ENCODE measurements around the gene RBMS1. TPM values are rescaled to one million over a fixed set of nuclear protein-coding genes. Genes with fewer than 3 reads are reported as not detected.

Gene RBMS1
- total RNA-seq, 1 donor from 2014 or later = 28.4 TPM

- Mint-ChIP-seq H3K4me1 (peaks cover 7% of the 10 kb centered on the region), H3K27ac (ENCODE audit: unreplicated experiment) (no peak overlapping the region), H3K27me3 (ENCODE audit: low read depth) (no peaks in the 10 kb centered on the region), H3K4me3 (no peak overlapping the region), H3K36me3 (ENCODE audit: low read depth) (no peaks in the 10 kb centered on the region), H3K9me3 (no peaks in the 10 kb centered on the region)
- DNase-seq (ENCODE audit: low read depth, low spot score) = no peak
- TF ChIP-seq CTCF (conservative IDR thresholded peaks at IDR 0.05) = no peak
Measured at GRCh38 chr2:160486341-160486740, 7.3 kb downstream of the RBMS1 start.

- TF ChIP-seq CTCF (conservative IDR thresholded peaks at IDR 0.05) = no peak
- H3K36me3 Mint-ChIP-seq (ENCODE audit: low read depth) = no peaks in the 10 kb centered on the region
- no peaks in the 10 kb centered on the region for H3K4me1 Mint-ChIP-seq
- H3K9me3 Mint-ChIP-seq = no peaks in the 10 kb centered on the region
- H3K4me3 Mint-ChIP-seq = no peak overlapping the region
- no peak for DNase-seq (ENCODE audit: low read depth, low spot score)
- H3K27ac Mint-ChIP-seq (ENCODE audit: unreplicated experiment) = no peak overlapping the region
- H3K27me3 Mint-ChIP-seq (ENCODE audit: low read depth) = no peaks in the 10 kb centered on the region
Measured at GRCh38 chr2:160484859-160485520, 8.6 kb downstream of the RBMS1 start.

DNA sequence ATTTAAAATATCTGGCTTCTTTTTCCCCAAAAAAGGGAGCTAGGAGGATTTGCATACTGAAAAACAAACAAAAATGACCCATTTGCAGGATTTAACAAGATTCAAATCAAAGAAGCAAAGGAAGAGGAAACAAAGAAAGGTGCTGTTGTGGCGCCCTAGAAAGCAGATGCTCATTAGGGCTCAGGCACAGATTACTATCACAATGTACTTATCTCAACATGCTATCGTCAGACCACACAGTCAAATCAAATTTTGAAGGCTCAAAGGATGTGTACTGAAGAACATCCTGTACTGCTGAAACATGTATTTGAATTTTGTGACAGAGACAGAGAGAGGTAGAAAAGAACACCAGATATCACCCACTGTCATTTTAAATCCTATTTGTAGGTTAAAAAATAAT is 10.9 kb downstream of the RBMS1 start:
- TF ChIP-seq CTCF (conservative IDR thresholded peaks at IDR 0.05) = no peak
- no peaks in the 10 kb centered on the region for H3K27me3 Mint-ChIP-seq (ENCODE audit: low read depth)
- peaks cover 8% of the 10 kb centered on the region for H3K4me1 Mint-ChIP-seq
- no peak overlapping the region for H3K4me3 Mint-ChIP-seq
- no peak for DNase-seq (ENCODE audit: low read depth, low spot score)
- H3K36me3 Mint-ChIP-seq (ENCODE audit: low read depth) = no peaks in the 10 kb centered on the region
- H3K27ac Mint-ChIP-seq (ENCODE audit: unreplicated experiment) = no peak overlapping the region
- no peaks in the 10 kb centered on the region for H3K9me3 Mint-ChIP-seq

- TF ChIP-seq CTCF (conservative IDR thresholded peaks at IDR 0.05) = no peak
- no peak overlapping the region for H3K4me3 Mint-ChIP-seq
- H3K27ac Mint-ChIP-seq (ENCODE audit: unreplicated experiment) = no peak overlapping the region
- H3K9me3 Mint-ChIP-seq = peaks cover 3% of the 10 kb centered on the region
- H3K36me3 Mint-ChIP-seq (ENCODE audit: low read depth) = no peaks in the 10 kb centered on the region
- H3K4me1 Mint-ChIP-seq = peaks cover 8% of the 10 kb centered on the region
- no peak for DNase-seq (ENCODE audit: low read depth, low spot score)
- H3K27me3 Mint-ChIP-seq (ENCODE audit: low read depth) = no peaks in the 10 kb centered on the region
Measured at GRCh38 chr2:160479269-160479668, 14.3 kb downstream of the RBMS1 start.

DNA sequence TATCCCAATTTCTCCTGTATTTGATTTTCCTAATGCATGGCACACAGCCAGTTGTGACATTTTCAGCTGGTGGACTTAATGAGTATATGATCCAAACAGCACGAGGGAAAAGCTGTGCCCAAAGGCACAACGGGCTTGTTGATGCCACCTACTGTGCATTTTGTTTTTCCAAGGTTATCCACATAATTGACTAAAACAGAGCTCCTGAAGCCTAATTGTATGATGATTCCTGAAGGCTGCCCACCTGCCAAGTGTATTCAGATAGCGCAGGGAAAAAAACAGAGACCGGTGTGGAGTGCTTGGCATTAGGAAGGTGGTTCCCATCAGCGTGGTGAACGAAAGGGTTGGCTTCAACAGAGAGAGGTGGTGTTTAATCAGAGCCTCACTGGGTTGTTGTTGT is 14.9 kb downstream of the RBMS1 start:
- Mint-ChIP-seq H3K4me3 (no peak overlapping the region), H3K27ac (ENCODE audit: unreplicated experiment) (no peak overlapping the region)

More for the DNA sequence above, 14.9 kb downstream of the RBMS1 start:
- peaks cover 9% of the 10 kb centered on the region for H3K4me1 Mint-ChIP-seq
- no peak for DNase-seq (ENCODE audit: low read depth, low spot score)
- H3K9me3 Mint-ChIP-seq = peaks cover 3% of the 10 kb centered on the region
- no peaks in the 10 kb centered on the region for H3K27me3 Mint-ChIP-seq (ENCODE audit: low read depth)
- H3K36me3 Mint-ChIP-seq (ENCODE audit: low read depth) = no peaks in the 10 kb centered on the region
- TF ChIP-seq CTCF (conservative IDR thresholded peaks at IDR 0.05) = no peak
